ENCODE results near the gene VWA8.
A peak's percentile ranks its signal among the peaks of the same experiment; 100 is the strongest.

Gene VWA8

DNA sequence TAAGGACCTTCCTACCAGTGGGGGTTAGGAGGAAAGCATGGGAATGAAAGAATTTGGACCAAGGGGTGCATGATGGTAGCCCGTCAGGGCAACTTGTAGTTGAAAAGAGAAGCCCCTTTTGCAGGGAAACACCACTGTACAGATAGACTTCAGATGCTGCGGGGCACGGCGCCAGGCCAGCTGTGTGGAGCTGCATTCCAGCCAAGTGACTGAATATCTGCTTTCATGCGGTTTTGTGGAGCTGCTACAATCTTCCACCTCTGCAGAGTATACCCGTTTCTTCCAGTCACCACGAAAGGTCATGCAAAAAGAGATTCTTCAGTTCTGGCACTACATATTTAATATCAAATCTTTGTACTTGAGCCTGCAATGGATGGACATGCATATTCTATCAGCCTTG lies 398.8 kb downstream of the VWA8 start:
- no peaks in the 10 kb centered on the region for H3K27me3 ChIP-seq (ENCODE audit: insufficient read depth, poor library complexity, severe bottlenecking)
- no peak overlapping the region for H3K4me3 ChIP-seq (ENCODE audit: severe bottlenecking)
- H3K36me3 ChIP-seq (ENCODE audit: low read depth), result no peaks in the 10 kb centered on the region
- no peak for TF ChIP-seq CTCF (IDR thresholded peaks at IDR 0.05; ENCODE audit: poor library complexity, severe bottlenecking)
- ATAC-seq (ENCODE audit: low read depth), result peak; percentile 71
- H3K27ac ChIP-seq (ENCODE audit: poor library complexity, severe bottlenecking), result no peak overlapping the region
- H3K4me1 ChIP-seq (ENCODE audit: insufficient read depth, poor library complexity, severe bottlenecking), result no peaks in the 10 kb centered on the region
- DNase-seq (ENCODE audit: low spot score), result no peak
- H3K9me3 ChIP-seq (ENCODE audit: severe bottlenecking), result no peaks in the 10 kb centered on the region

GRCh38 chr13:41561170-41561569 lies 399.7 kb downstream of the VWA8 start:
- ATAC-seq (ENCODE audit: low read depth), result no peak
- H3K9me3 ChIP-seq (ENCODE audit: severe bottlenecking), result no peaks in the 10 kb centered on the region
- DNase-seq (ENCODE audit: low spot score), result no peak
- H3K27ac ChIP-seq (ENCODE audit: poor library complexity, severe bottlenecking), result no peak overlapping the region
- no peaks in the 10 kb centered on the region for H3K36me3 ChIP-seq (ENCODE audit: low read depth)
- no peaks in the 10 kb centered on the region for H3K27me3 ChIP-seq (ENCODE audit: insufficient read depth, poor library complexity, severe bottlenecking)
- TF ChIP-seq CTCF (IDR thresholded peaks at IDR 0.05; ENCODE audit: poor library complexity, severe bottlenecking), result no peak
- no peaks in the 10 kb centered on the region for H3K4me1 ChIP-seq (ENCODE audit: insufficient read depth, poor library complexity, severe bottlenecking)
- H3K4me3 ChIP-seq (ENCODE audit: severe bottlenecking), result no peak overlapping the region

- H3K27ac ChIP-seq (ENCODE audit: poor library complexity, severe bottlenecking), result no peak overlapping the region
- no peak for TF ChIP-seq CTCF (IDR thresholded peaks at IDR 0.05; ENCODE audit: poor library complexity, severe bottlenecking)
- H3K36me3 ChIP-seq (ENCODE audit: low read depth), result no peaks in the 10 kb centered on the region
- ATAC-seq (ENCODE audit: low read depth), result no peak
- H3K4me3 ChIP-seq (ENCODE audit: severe bottlenecking), result no peak overlapping the region
- H3K27me3 ChIP-seq (ENCODE audit: insufficient read depth, poor library complexity, severe bottlenecking), result no peaks in the 10 kb centered on the region
- no peak for DNase-seq (ENCODE audit: low spot score)
- H3K4me1 ChIP-seq (ENCODE audit: insufficient read depth, poor library complexity, severe bottlenecking), result no peaks in the 10 kb centered on the region
- no peaks in the 10 kb centered on the region for H3K9me3 ChIP-seq (ENCODE audit: severe bottlenecking)
Measured at GRCh38 chr13:41558781-41559560, 401.9 kb downstream of the VWA8 start.

DNA sequence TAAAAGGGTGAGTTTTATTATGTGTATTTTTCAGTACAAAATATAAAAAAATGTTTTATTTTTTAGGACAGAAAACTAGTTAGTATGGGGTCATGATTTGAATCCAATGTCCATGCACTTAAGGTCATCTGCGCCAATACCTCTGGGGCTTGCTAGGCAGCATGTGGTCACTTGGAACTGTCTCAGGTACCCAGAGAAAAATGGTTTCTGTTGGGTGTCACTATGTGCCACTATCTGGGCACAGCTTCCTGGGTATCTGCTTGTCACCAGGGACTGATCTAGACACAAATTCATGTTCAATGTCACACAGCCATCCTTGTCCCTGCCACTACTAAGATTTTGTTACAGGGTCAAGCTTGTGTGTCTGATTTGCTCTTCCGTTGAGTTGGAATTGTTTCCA lies 403.2 kb downstream of the VWA8 start:
- Histone ChIP-seq H3K36me3 (ENCODE audit: low read depth) (no peaks in the 10 kb centered on the region), H3K4me3 (ENCODE audit: severe bottlenecking) (no peak overlapping the region), H3K27ac (ENCODE audit: poor library complexity, severe bottlenecking) (no peak overlapping the region), H3K9me3 (ENCODE audit: severe bottlenecking) (no peaks in the 10 kb centered on the region), H3K27me3 (ENCODE audit: insufficient read depth, poor library complexity, severe bottlenecking) (no peaks in the 10 kb centered on the region), H3K4me1 (ENCODE audit: insufficient read depth, poor library complexity, severe bottlenecking) (no peaks in the 10 kb centered on the region)
- no peak for DNase-seq (ENCODE audit: low spot score)
- ATAC-seq (ENCODE audit: low read depth), result no peak
- no peak for TF ChIP-seq CTCF (IDR thresholded peaks at IDR 0.05; ENCODE audit: poor library complexity, severe bottlenecking)
